Thymus (tissue), 11 donors: Measurements from ENCODE around the gene CNBP. TPM values are rescaled to one million over a fixed set of nuclear protein-coding genes. Genes with fewer than 3 reads are reported as not detected.

Experiments used
- DNase-seq, 9 donors: peaks; one replicate each; pipeline ENCODE4 v3.0.0-alpha.2; 2013; ENCODE audit warnings: low spot score in 9 of 9, low read depth in 6 of 9, missing footprints in 1 of 9
- H3K27ac ChIP-seq, 2 donors: one replicate each; pipeline ENCODE4 v1.5.1; 2013; ENCODE audit warnings: control low read depth in 1 of 2, low read depth in 1 of 2, low read length in 1 of 2, mild to moderate bottlenecking in 1 of 2, moderate library complexity in 1 of 2
- H3K27me3 ChIP-seq, 2 donors: one replicate each; pipeline ENCODE4 v1.5.1; 2013; ENCODE audit warnings: low read length in 1 of 2; ENCODE audit not compliant: control insufficient read depth in 2 of 2, insufficient read depth in 1 of 2
- H3K36me3 ChIP-seq, 2 donors: one replicate each; pipeline ENCODE4 v1.5.1; 2013; ENCODE audit warnings: low read length in 1 of 2, mild to moderate bottlenecking in 1 of 2, moderate library complexity in 1 of 2; ENCODE audit not compliant: control insufficient read depth in 2 of 2, insufficient read depth in 2 of 2
- H3K4me1 ChIP-seq, 2 donors: one replicate each; pipeline ENCODE4 v1.5.1; 2013; ENCODE audit warnings: low read length in 2 of 2; ENCODE audit not compliant: control insufficient read depth in 2 of 2, insufficient read depth in 2 of 2
- H3K4me3 ChIP-seq, 2 donors: one replicate each; pipeline ENCODE4 v1.5.1; 2013; ENCODE audit warnings: low read length in 2 of 2, control low read depth in 1 of 2, mild to moderate bottlenecking in 1 of 2
- H3K9me3 ChIP-seq, 2 donors: one replicate each; pipeline ENCODE4 v1.5.1; 2013; ENCODE audit warnings: low read length in 1 of 2, mild to moderate bottlenecking in 1 of 2; ENCODE audit not compliant: control insufficient read depth in 2 of 2, insufficient read depth in 1 of 2
- WGBS: extraction: QIAGEN DNeasy Blood & Tissue Kit; methylation state at CpG from one replicate; pipeline ENCODE4 v1.1.7; 2013; 5-methylcytosine and 5-hydroxymethylcytosine counted together
- polyA plus RNA-seq: library from polyadenylated mRNA; stranded (reverse); fragments of 200-250 nt; gene quantifications from one replicate; pipeline ENCODE4 v1.2.3, GENCODE V29; 2013
- total RNA-seq: library from RNA; stranded (reverse); fragments of 120-200 nt; gene quantifications from one replicate; pipeline ENCODE4 v1.2.4, GENCODE V29; 2013
- donor health status: healthy.

Gene CNBP
- total and polyA plus RNA-seq, 2 donors: 307 to 519 TPM

- Histone ChIP-seq H3K4me3 (no peak overlapping the region), H3K9me3 (no peaks in the 10 kb centered on the region), H3K36me3 (peaks cover 84 to 85% of the 10 kb centered on the region in 2 donors), H3K27me3 (no peaks in the 10 kb centered on the region), H3K4me1 (no peaks in the 10 kb centered on the region), H3K27ac (no peak overlapping the region)
- 96% methylated on average over 2 of the region's 2 CpGs for WGBS
- no peak for DNase-seq
Measured at GRCh38 chr3:129131465-129132088, 52.1 kb downstream of the CNBP start.

GRCh38 chr3:129130291-129130813, 53.3 kb downstream of the CNBP start:
- H3K9me3 ChIP-seq: no peaks in the 10 kb centered on the region
- peaks cover 78 to 89% of the 10 kb centered on the region in 2 donors for H3K36me3 ChIP-seq
- no peaks in the 10 kb centered on the region for H3K27me3 ChIP-seq
- 99% methylated on average over 13 of the region's 13 CpGs for WGBS
- no peak for DNase-seq
- H3K27ac ChIP-seq: no peak overlapping the region
- no peaks in the 10 kb centered on the region for H3K4me1 ChIP-seq
- H3K4me3 ChIP-seq: no peak overlapping the region

- WGBS: 96% methylated on average over 16 of the region's 16 CpGs
- no peak for DNase-seq
Measured at GRCh38 chr3:129128357-129129155, 55.1 kb downstream of the CNBP start.

GRCh38 chr3:129126726-129127280, 56.9 kb downstream of the CNBP start:
- WGBS: 95% methylated on average over 9 of the region's 9 CpGs

More at GRCh38 chr3:129128357-129129155, 55.1 kb downstream of the CNBP start:
- peaks cover 61 to 72% of the 10 kb centered on the region in 2 donors for H3K36me3 ChIP-seq
- H3K4me1 ChIP-seq: no peaks in the 10 kb centered on the region
- no peaks in the 10 kb centered on the region for H3K27me3 ChIP-seq
- no peaks in the 10 kb centered on the region for H3K9me3 ChIP-seq
- H3K4me3 ChIP-seq: no peak overlapping the region
- no peak overlapping the region for H3K27ac ChIP-seq

GRCh38 chr3:129123314-129124060, 60.2 kb downstream of the CNBP start:
- Histone ChIP-seq H3K27me3 (no peaks in the 10 kb centered on the region), H3K4me3 (no peak overlapping the region), H3K4me1 (peaks cover 7 to 25% of the 10 kb centered on the region in 2 donors), H3K36me3 (peaks cover 12 to 22% of the 10 kb centered on the region in 2 donors), H3K9me3 (no peaks in the 10 kb centered on the region), H3K27ac (no peak overlapping the region)
- 70% methylated on average over 5 of the region's 5 CpGs for WGBS
- no peak for DNase-seq

More at GRCh38 chr3:129126726-129127280, 56.9 kb downstream of the CNBP start:
- Histone ChIP-seq H3K9me3 (no peaks in the 10 kb centered on the region), H3K27me3 (no peaks in the 10 kb centered on the region), H3K36me3 (peaks cover 44 to 54% of the 10 kb centered on the region in 2 donors), H3K27ac (no peak overlapping the region), H3K4me1 (peaks cover 0 to 8% of the 10 kb centered on the region in 2 donors), H3K4me3 (no peak overlapping the region)
- DNase-seq: no peak

- 89% methylated on average over 18 of the region's 18 CpGs for WGBS
- peaks cover 7 to 12% of the 10 kb centered on the region in 2 donors for H3K36me3 ChIP-seq
- peaks cover 15 to 35% of the 10 kb centered on the region in 2 donors for H3K4me1 ChIP-seq
- H3K27me3 ChIP-seq: no peaks in the 10 kb centered on the region
- peak overlapping the region in 1 of 2 donors; percentile 58 for H3K27ac ChIP-seq
- no peak overlapping the region for H3K4me3 ChIP-seq
- H3K9me3 ChIP-seq: no peaks in the 10 kb centered on the region
- no peak for DNase-seq
Measured at GRCh38 chr3:129122412-129123011, 61.2 kb downstream of the CNBP start.

- H3K36me3 ChIP-seq: peaks cover 9 to 10% of the 10 kb centered on the region in 2 donors
- H3K27ac ChIP-seq: peak within 1 kb of the TSS; percentile 94 to 95
- H3K4me3 ChIP-seq: peak within 1 kb of the TSS; percentile 62 to 97
- H3K27me3 ChIP-seq: no peaks in the 10 kb centered on the region
- peak; percentile 71 to 95 (median 87) for DNase-seq
- WGBS: 12% methylated on average over 60 of the region's 60 CpGs
- no peaks in the 10 kb centered on the region for H3K9me3 ChIP-seq
- peaks cover 18 to 41% of the 10 kb centered on the region in 2 donors for H3K4me1 ChIP-seq
Measured at GRCh38 chr3:129121792-129122411, 61.8 kb downstream of the CNBP start, which contains the start of gene RAB43. TSS of gene RAB43 (minus strand) at chr3:129121804. CDS start at chr3:129121489, 315 bp downstream.
